HepG2 (cell line): Measurements from ENCODE around the gene TRIM37. TPM values are rescaled to one million over a fixed set of nuclear protein-coding genes. Genes with fewer than 3 reads are reported as not detected.

Source experiments
- ATAC-seq: fragments of 200-7000 bp; cut with Tn5 transposase; 3 replicates; pipeline ENCODE4 v1.9.1; 2020; ENCODE audit warnings: mild to moderate bottlenecking, moderate library complexity
- BruUV-seq: library from RNA; stranded (reverse); fragments of 400-500 nt; replicated peaks from 2 replicates; lab custom pipeline; 2021; lab: Mats Ljungman, UMichigan
- CTCF ChIA-PET: fragments of 300-600 bp; formaldehyde crosslinking; extraction: SDS; loops from one replicate; lab custom pipeline; 2021; ENCODE audit warnings: low total read pairs, inconsistent platforms, low intra/inter-chr PET ratio; lab: Yijun Ruan, JAX
- POLR2A ChIA-PET: fragments of 350-600 bp; sonication (Branson Sonifier 250); formaldehyde crosslinking; loops from one replicate; lab custom pipeline; 2020; ENCODE audit warnings: antibody characterized with exemption, inconsistent platforms; lab: Yijun Ruan, JAX
- DNase-seq: peaks from one replicate; pipeline ENCODE4 v3.0.0-alpha.2; 2015; ENCODE audit warnings: low spot score
- FAIRE-seq: peaks from 3 replicates; lab custom pipeline; 2011; peaks lifted over from hg19 to GRCh38; lab: Jason Lieb, UNC
- H2AFZ ChIP-seq: one replicate; pipeline ENCODE4 v1.6.1; 2011; ENCODE audit warnings: low read length, inconsistent platforms
- H3K27ac ChIP-seq: fragments of 300-600 bp; 3 replicates; pipeline ENCODE4 v1.8.0; 2011; ENCODE audit warnings: mixed run types, mild to moderate bottlenecking, mixed read lengths, low read length, inconsistent platforms; ENCODE audit not compliant: insufficient read depth; ENCODE audit errors: extremely low read length
- H3K27me3 ChIP-seq, 2 experiments: fragments of 200-600 bp in 1 of 2; 2 replicates in 1 of 2; 3 replicates in 1 of 2; pipeline versions ENCODE4 v1.6.0 to v1.8.0; 2011; ENCODE audit warnings: low read length in 2 of 2, mild to moderate bottlenecking in 2 of 2, moderate library complexity in 2 of 2, inconsistent platforms in 1 of 2; ENCODE audit not compliant: insufficient read depth in 2 of 2, control insufficient read depth in 1 of 2
- H3K36me3 ChIP-seq, 2 experiments: fragments of 200-600 bp in 1 of 2; replicated peaks in 1 of 2; 2 replicates in 1 of 2; 3 replicates in 1 of 2; pipeline versions ENCODE4 v1.5.1 to v1.8.0; 2011; ENCODE audit warnings: low read length in 2 of 2, inconsistent platforms in 1 of 2; ENCODE audit not compliant: insufficient read depth in 2 of 2, control insufficient read depth in 1 of 2
- H3K4me1 ChIP-seq: 2 replicates; pipeline ENCODE4 v1.5.1; 2012; ENCODE audit warnings: low read length, inconsistent platforms; ENCODE audit not compliant: insufficient read depth
- H3K4me2 ChIP-seq: 2 replicates; pipeline ENCODE4 v1.6.0; 2011; ENCODE audit warnings: low read depth, low read length, inconsistent platforms
- H3K4me3 ChIP-seq, 3 experiments: fragments of 200-600 bp in 1 of 3; sonication (generic), shearing (Covaris generic) in 1 of 3; replicated peaks in 1 of 3; 2 replicates each; pipeline ENCODE4 v1.5.1; 2011 to 2016; ENCODE audit warnings: low read length in 3 of 3, inconsistent platforms in 2 of 3, low read depth in 2 of 3, mild to moderate bottlenecking in 2 of 3, control low read depth in 1 of 3, mixed read lengths in 1 of 3; ENCODE audit not compliant: insufficient read depth in 1 of 3
- H3K79me2 ChIP-seq: one replicate; pipeline ENCODE4 v1.6.1; 2011; ENCODE audit warnings: low read length, inconsistent platforms; ENCODE audit not compliant: insufficient read depth
- H3K9ac ChIP-seq: 2 replicates; pipeline ENCODE4 v1.6.0; 2011; ENCODE audit warnings: mild to moderate bottlenecking, low read depth, low read length, inconsistent platforms; ENCODE audit not compliant: insufficient read depth
- H3K9me3 ChIP-seq: 2 replicates; pipeline ENCODE4 v1.5.1; 2012; ENCODE audit warnings: mild to moderate bottlenecking, low read length
- H4K20me1 ChIP-seq: 2 replicates; pipeline ENCODE4 v1.6.0; 2011; ENCODE audit warnings: inconsistent platforms, mild to moderate bottlenecking, low read length, moderate library complexity; ENCODE audit not compliant: insufficient read depth
- KDM5A ChIP-seq: fragments of 200-600 bp; sonication (generic); IDR thresholded peaks from 2 replicates; pipeline ENCODE4 v1.7.0; 2018; ENCODE audit warnings: antibody characterized with exemption, mild to moderate bottlenecking, low read length, borderline replicate concordance
- ZBTB7B ChIP-seq: sonication (generic); formaldehyde crosslinking; IDR thresholded peaks from 2 replicates; pipeline ENCODE4 v1.4.0; 2020; ENCODE audit warnings: missing genetic modification reagents
- ZHX1 ChIP-seq: sonication (generic); formaldehyde crosslinking; IDR thresholded peaks from 2 replicates; pipeline ENCODE4 v1.8.1; 2022; ENCODE audit warnings: low read depth, mild to moderate bottlenecking, missing genetic modification reagents
- ZNF652 ChIP-seq: IDR thresholded peaks from 2 replicates; pipeline ENCODE4 v1.6.1; 2016; ENCODE audit warnings: low read depth, borderline replicate concordance
- WGBS: methylation state at CpG from one replicate; pipeline ENCODE4 v1.1.6; 2017; ENCODE audit warnings: low lambda C conversion rate; 5-methylcytosine and 5-hydroxymethylcytosine counted together
- in situ Hi-C: cut with HindIII; loops from 2 replicates; pipeline ENCODE4 v1.10.0; 2017; ENCODE audit warnings: low pct_unique_long_range_greater_than_20kb; ENCODE audit not compliant: extremely low pct_ligation_motif_present
- intact Hi-C: fragments of 100-400 bp; cut with micrococcal nuclease; formaldehyde crosslinking; loops from one replicate; pipeline ENCODE4 v1.10.0; 2022; ENCODE audit not compliant: unreplicated experiment
- polyA plus RNA-seq, 8 experiments: library from polyadenylated mRNA; depleted of rRNA in 3 of 8; stranded (reverse) in 7 of 8; unstranded in 1 of 8; fragments of >200 nt; fragmentation: Illumina TruSeq in 4 of 8; extraction: Trizol in 4 of 8; gene quantifications; 2 replicates each; pipeline versions ENCODE4 v1.2.1 to v1.2.3, GENCODE V29; 2011 to 2016; ENCODE audit warnings: low read depth in 4 of 8, missing spikeins in 1 of 8, mixed read lengths in 1 of 8; ENCODE audit not compliant: insufficient read depth in 1 of 8
- total RNA-seq, 5 experiments: library from RNA; depleted of rRNA; stranded (reverse); fragments of >200 nt; fragmentation: Illumina TruSeq; extraction: Trizol; gene quantifications; 2 replicates each; pipeline ENCODE4 v1.2.3, GENCODE V29; 2016; ENCODE audit warnings: low read depth in 1 of 5

TRIM37 gene
- total and polyA plus RNA-seq, 2 of the 13 experiments (the other 11 are each of a cell fraction or from before 2014, with no cell fraction given): 12.4 to 39.1 TPM

- peaks cover 46% of the 10 kb centered on the region for H3K4me1 ChIP-seq
- peak overlapping the region; percentile 11 for H3K27ac ChIP-seq
- H3K36me3 ChIP-seq: peaks cover 0 to 5% of the 10 kb centered on the region in 2 experiments; a peak in 1 of 5 replicates
- no TSS peak for BruUV-seq
- no peaks in the 10 kb centered on the region for H3K9me3 ChIP-seq
- FAIRE-seq (no peak), ATAC-seq (no peak), DNase-seq (no peak)
- H3K4me2 ChIP-seq: peak overlapping the region; percentile 79
- in situ Hi-C loops (no loop called here), intact Hi-C loops (no loop called here)
- no peaks in the 10 kb centered on the region; a peak in 1 of 5 replicates for H3K27me3 ChIP-seq
- CTCF ChIA-PET: no interaction called here
- H3K9ac ChIP-seq: peak overlapping the region; percentile 90; the same call in 1 of the 2 replicates
- H2AFZ ChIP-seq: no peak overlapping the region
- H3K79me2 ChIP-seq: peaks cover 89% of the 10 kb centered on the region
- WGBS: 94% methylated on average over 1 of the region's 1 CpG
- peak overlapping the region in 2 of 3 experiments; percentile 6 to 29; a peak in 1 of 6 replicates for H3K4me3 ChIP-seq
- POLR2A ChIA-PET: interaction anchor here (0.9 kb wide), 1 partner anchor 45 kb away, joined by 4 read pairs; the partner anchor contains the start of gene TRIM37
- H4K20me1 ChIP-seq: no peaks in the 10 kb centered on the region; the same call in 1 of the 2 replicates
- TF ChIP-seq ZHX1 (CRISPR knock-in tag) (no peak), KDM5A (0 out of 2 replicates have a peak, but pooled peaks have one; percentile 12), ZBTB7B (CRISPR knock-in tag) (no peak), ZNF652 (CRISPR knock-in tag) (0 out of 2 replicates have a peak, but pooled peaks have one; percentile 55)
Observed at GRCh38 chr17:59151591-59151990, 44.9 kb upstream of the TRIM37 start.
